Stimulated activated CD4-positive, alpha-beta T cell treated with anti-CD3 and anti-CD28 coated beads, Interleukin-12 subunit alpha, Interleukin-12 subunit beta, amount 100 ng/mL, for 4 hours (primary cell): ENCODE data around the gene TPBGL.

Experiments
- DNase-seq: peaks from one replicate; pipeline ENCODE4 v3.0.0-alpha.2; 2020

The TPBGL gene

DNA sequence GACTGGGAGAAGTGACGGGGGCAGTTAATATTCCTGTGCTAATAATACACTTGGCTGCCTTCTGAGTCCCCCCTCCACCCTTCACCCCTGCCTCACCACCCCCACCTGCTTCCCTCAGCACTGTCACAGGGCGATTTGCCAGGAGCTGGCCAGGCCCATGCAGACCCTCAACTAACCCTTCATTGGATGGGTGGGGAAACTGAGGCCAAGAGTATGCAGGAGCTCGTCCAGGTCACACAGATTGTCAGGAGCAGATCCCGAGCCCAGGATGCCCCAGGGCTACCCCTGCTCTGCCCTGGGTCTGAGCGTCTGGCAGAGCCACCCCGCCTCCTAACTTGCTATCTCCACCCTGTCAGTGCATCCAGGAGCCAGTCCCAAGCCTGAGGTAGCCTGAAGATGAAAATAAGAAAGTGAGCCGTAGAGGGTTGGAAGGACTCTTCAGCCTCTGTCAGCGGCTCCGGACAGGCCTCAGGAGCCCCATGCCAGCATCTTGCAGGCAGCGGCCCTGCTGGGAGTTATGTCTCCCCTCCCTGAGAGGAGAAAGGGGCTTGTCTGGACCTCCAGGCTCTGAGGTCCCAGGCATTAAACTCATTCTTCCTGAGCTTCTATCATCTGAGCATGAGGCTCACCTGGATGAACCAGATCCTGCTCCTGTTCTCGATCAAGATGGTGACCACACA, 6.2 kb downstream of the TPBGL start:
- no peak for DNase-seq

- no peak for DNase-seq
Measured at GRCh38 chr11:75248924-75249256, 8.3 kb downstream of the TPBGL start.

GRCh38 chr11:75249704-75250103, 9.1 kb downstream of the TPBGL start:
- DNase-seq: no peak

GRCh38 chr11:75254326-75254725, 13.8 kb downstream of the TPBGL start:
- DNase-seq: no peak

- DNase-seq: no peak
Measured at GRCh38 chr11:75260396-75261170, 20.0 kb downstream of the TPBGL start.

- no peak for DNase-seq
Measured at GRCh38 chr11:75261902-75262361, 21.4 kb downstream of the TPBGL start.

DNA sequence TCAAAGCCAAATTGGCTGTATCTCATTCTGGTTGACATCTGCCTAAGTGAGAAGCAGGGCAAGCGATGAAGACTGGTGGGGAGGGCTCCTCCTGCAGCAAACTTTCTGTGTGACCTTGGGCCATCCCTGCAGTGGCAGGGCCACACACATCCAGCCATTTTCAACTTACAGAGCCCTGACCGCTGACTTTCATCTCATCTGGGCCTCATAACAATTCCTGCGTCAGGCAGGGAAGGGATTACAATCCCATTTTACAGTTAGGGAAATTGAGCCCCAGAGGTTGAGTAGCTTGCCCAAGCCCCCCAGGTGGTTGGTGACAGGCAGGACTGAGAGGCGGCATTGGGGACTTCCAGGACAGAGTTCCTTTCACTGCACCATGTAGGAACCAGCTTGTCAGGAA, 21.9 kb downstream of the TPBGL start:
- no peak for DNase-seq

GRCh38 chr11:75262961-75263852, 22.6 kb downstream of the TPBGL start:
- DNase-seq: no peak

DNA sequence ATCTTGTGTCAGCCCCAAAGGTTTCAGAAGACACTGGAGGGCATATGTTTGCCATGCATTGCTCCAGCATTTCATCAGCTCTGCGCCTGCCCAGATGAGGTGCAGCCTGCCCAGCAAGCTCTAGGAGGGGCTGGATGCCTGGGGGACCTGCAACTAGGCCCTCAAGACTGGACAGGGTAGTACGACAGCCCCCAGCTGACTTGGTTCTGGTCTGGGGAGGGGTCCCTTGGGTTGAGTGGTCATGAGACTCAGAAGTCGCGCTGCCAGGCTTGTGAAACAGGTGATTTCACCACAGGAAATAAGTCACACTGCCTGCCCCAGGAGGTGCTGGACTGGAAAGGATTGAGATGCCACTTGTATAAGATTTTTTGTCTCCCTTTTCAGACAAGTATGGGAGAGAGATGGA, 23.4 kb downstream of the TPBGL start:
- DNase-seq: no peak

- DNase-seq: no peak
Measured at GRCh38 chr11:75264356-75264755, 23.8 kb downstream of the TPBGL start.

- no peak for DNase-seq
Measured at GRCh38 chr11:75264971-75265370, 24.4 kb downstream of the TPBGL start.

GRCh38 chr11:75265851-75266531, 25.4 kb downstream of the TPBGL start:
- DNase-seq: no peak

DNA sequence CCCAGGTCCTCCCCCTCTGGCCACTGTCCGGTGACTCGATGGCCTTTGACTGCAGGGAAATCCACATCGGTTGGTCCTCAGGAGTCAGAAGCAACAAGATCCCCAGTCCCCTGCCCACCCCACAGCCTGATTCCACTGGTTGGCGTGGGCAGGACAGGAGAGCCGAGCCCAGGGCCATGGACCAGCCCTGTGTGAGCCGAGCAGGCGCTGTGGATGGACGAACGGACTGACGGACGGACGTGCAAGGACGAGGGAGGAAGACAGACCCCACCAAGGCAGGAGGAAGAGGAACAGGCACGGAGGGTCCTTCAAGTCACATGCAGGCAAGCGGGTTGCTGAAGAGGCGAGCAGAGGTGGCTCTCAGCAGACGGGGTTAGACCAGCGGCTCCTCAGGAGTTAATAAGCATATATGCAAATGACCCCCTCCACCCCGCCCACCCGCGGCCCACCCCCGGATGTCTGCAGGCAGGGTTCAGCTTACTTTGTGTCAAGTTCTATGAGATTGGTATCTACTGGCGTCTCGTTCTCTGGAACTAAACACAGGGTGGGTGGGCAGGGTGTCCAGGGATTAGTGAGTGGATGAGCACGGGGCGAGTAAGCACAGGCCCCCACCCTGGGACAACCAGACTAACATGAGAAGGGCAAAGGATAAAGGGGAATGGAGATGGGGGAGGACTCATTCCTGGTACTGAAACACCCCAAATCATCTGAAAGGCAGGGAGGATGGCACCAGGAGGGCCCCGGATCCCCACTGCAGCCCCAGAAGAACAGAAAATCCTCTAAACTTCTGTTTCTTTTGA, 26.8 kb downstream of the TPBGL start:
- DNase-seq: no peak

- DNase-seq: no peak
Measured at GRCh38 chr11:75268626-75269366, 28.2 kb downstream of the TPBGL start.

- DNase-seq: no peak
Measured at GRCh38 chr11:75269367-75269660, 28.7 kb downstream of the TPBGL start.

GRCh38 chr11:75269896-75270295, 29.3 kb downstream of the TPBGL start:
- DNase-seq: no peak

DNA sequence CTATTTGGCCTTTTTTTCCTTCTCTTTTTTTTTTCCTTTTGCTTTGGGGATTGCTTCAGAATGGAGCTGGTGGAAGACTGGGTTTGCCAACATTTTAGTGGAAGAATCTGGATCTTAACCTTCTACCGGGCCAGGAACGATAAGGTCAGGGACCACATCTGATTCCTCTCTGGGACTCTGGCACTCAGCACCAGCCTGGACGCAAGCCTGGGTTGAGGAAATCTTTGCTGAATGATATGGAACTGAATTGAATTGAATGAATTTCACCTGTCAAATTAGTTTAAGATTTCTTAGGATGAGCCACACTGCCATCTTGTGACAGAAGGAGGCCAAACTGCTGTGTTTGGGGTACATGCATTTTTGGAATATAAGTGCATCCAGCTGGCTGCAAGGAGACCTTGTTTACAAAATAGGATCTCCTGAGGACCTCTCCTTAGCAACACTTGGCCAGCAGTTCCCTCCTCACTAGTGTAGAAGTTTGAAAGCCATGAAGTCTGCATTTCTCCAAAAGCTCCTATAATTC, 30.4 kb downstream of the TPBGL start:
- no peak for DNase-seq

GRCh38 chr11:75271730-75272129, 31.2 kb downstream of the TPBGL start:
- DNase-seq: no peak

- DNase-seq: no peak
Measured at GRCh38 chr11:75272391-75272790, 31.8 kb downstream of the TPBGL start.

GRCh38 chr11:75272821-75273301, 32.3 kb downstream of the TPBGL start:
- DNase-seq: no peak
